Psoas muscle (tissue), 8 donors: ENCODE data around the gene COLEC12. TPM values are rescaled to one million over a fixed set of nuclear protein-coding genes. Genes with fewer than 3 reads are reported as not detected.

Experiments
- ATAC-seq, 4 donors: fragments of 200-7000 bp; cut with Tn5 transposase; one replicate each; pipeline ENCODE4 v1.9.1; 2020; ENCODE audit warnings: moderate library complexity in 3 of 4, mild to moderate bottlenecking in 2 of 4
- DNase-seq, 2 donors: peaks; one replicate each; pipeline ENCODE4 v3.0.0-alpha.2; 2020
- H3K27ac ChIP-seq: fragments of 200-600 bp; one replicate; pipeline ENCODE4 v1.8.0; 2022
- H3K27me3 ChIP-seq, 3 donors: fragments of 200-600 bp in 1 of 3; one replicate each; pipeline versions ENCODE4 v1.6.1 to v1.8.0; 2013 to 2022; ENCODE audit warnings: low read length in 2 of 3, mild to moderate bottlenecking in 2 of 3, moderate library complexity in 1 of 3; ENCODE audit not compliant: insufficient read depth in 3 of 3
- H3K36me3 ChIP-seq, 2 donors: fragments of 200-600 bp in 1 of 2; one replicate each; pipeline versions ENCODE4 v1.6.1 to v1.8.0; 2013 to 2022; ENCODE audit warnings: low read depth in 1 of 2, mild to moderate bottlenecking in 1 of 2, moderate library complexity in 1 of 2; ENCODE audit not compliant: insufficient read depth in 1 of 2
- H3K4me1 ChIP-seq: fragments of 200-600 bp; one replicate; pipeline ENCODE4 v1.8.0; 2022
- H3K4me3 ChIP-seq: fragments of 200-600 bp; one replicate; pipeline ENCODE4 v1.8.0; 2022; ENCODE audit warnings: mild to moderate bottlenecking
- H3K9me3 ChIP-seq: fragments of 200-600 bp; one replicate; pipeline ENCODE4 v1.8.0; 2022
- WGBS, 3 donors: extraction: QIAGEN DNeasy Blood & Tissue Kit; methylation state at CpG; one replicate each; pipeline versions ENCODE4 v1.1.6 to v1.1.7; 2013; 5-methylcytosine and 5-hydroxymethylcytosine counted together
- intact Hi-C, 2 donors: fragments of 100-400 bp; cut with DNase I; formaldehyde crosslinking; loops; one replicate each; pipeline versions ENCODE4 v1.11.0 to v1.14.2; 2022
- long read RNA-seq, 2 donors: library from polyadenylated mRNA; unstranded; transcript quantifications; one replicate each; pipeline ENCODE4 v2.0.0, GENCODE V29; 2021
- polyA plus RNA-seq, 3 donors: library from polyadenylated mRNA; stranded (reverse); fragments of 200-250 nt; gene quantifications; one replicate each; pipeline ENCODE4 v1.2.3, GENCODE V29; 2013
- total RNA-seq, 4 donors: library from RNA; stranded (reverse); fragmentation: NEBNext Ultra II Directional in 2 of 4; extraction: Animal tissue kit (Norgen Biotek cat#: 25700) in 2 of 4; gene quantifications; one replicate each; pipeline versions ENCODE4 v1.2.1 to v1.2.4, GENCODE V29; 2021 to 2023
- TF ChIP-seq, protein P1 (sequence below): fragments of 200-600 bp; IDR thresholded peaks from one replicate; pipeline ENCODE4 v1.8.0; 2022; ENCODE audit warnings: antibody characterized with exemption
- donor health status: healthy with polysubstance abuse.
- donor health status: DM: no; HTN: no; CAD: no; lungs with moderate emphysema.
- donor health status: Bipolar disorder and iron deficiency.
- donor health status: healthy.
- donor health status: DM: yes; HTN: yes; CAD: no.
- donor health status: DM: no; HTN: no; CAD: no.
- donor health status: DM: no; HTN: no; CAD: no.
- donor health status: DM: yes; HTN: yes; CAD: no.

The COLEC12 gene
- total RNA-seq, result 1 to 10 TPM; 3.4 to 6.4 (median 4.2) TPM
- 1 to 10 TPM in 2 of 3 donors, under 1 TPM in 1; 0.80 to 1.9 (median 1.2) TPM for polyA plus RNA-seq
- long read RNA-seq, donor 1, full-length matches to known transcripts, result 4 of 5 reads
- long read RNA-seq, donor 1, partial matches to known transcripts, result 1 of 5 reads
- long read RNA-seq, donor 1, other reads (novel, unspliced or antisense), result 0 of 5 reads
- long read RNA-seq, donor 2, full-length matches to known transcripts, result 7 of 12 reads
- long read RNA-seq, donor 2, partial matches to known transcripts, result 4 of 12 reads
- long read RNA-seq, donor 2, other reads (novel, unspliced or antisense), result 1 of 12 reads

DNA sequence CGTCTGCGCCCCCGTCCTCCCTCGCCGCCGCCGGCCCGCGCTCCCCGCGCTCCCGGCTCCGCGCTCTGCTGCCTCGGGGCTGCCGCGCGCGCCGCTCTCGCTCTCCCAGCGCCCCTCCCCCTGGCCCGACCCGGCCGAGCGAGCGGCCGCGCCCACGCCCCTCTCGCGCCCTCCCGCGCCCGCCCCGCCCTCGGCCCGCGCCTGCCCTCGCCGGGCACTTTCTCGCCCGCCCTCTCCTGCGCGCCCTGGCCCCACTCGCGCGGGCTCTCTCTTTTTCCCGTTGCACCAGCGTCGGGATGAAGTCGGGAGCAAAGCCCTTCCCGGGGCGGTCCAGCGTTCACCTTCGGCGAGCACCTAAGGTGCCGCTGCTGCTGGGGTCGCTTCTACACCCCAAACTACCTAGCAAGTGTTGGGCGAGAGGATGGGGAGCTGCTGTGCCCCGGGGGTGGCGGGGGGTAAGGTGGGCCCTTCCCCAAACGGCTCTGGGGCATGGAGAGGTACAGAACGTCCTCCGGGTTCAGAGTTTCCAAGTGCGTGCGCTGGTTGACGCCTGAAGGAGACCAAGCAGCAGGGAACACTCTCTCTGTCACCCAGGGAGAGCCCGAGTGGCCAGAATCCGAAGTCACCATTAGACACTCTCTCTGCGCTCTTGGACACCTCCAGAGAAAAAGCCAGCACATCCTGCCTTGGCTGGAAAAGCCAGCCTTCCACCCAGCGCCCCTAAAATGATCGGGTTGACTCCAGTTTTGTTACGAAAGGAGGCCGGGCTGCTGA, at the start of gene COLEC12:
TSS of gene COLEC12 (minus strand) at position 70 of the 774 bp plus-strand sequence. CDS start 187 bp downstream, outside the sequence.
- Histone ChIP-seq H3K27me3 (peaks cover 0 to 45% (median 10%) of the 10 kb centered on the region in 3 donors), H3K4me1 (no peaks in the 10 kb centered on the region), H3K27ac (no peak within 1 kb of the TSS), H3K9me3 (no peaks in the 10 kb centered on the region), H3K4me3 (peak within 1 kb of the TSS; percentile 58), H3K36me3 (no peaks in the 10 kb centered on the region)
- DNase-seq, result peak; percentile 46 to 60
- intact Hi-C loops, result loop anchor here in 1 of 2 donors (10.0 kb wide), 1 partner anchor 54 kb away; no protein-coding TSS in a partner anchor
- TF ChIP-seq, protein P1, sequence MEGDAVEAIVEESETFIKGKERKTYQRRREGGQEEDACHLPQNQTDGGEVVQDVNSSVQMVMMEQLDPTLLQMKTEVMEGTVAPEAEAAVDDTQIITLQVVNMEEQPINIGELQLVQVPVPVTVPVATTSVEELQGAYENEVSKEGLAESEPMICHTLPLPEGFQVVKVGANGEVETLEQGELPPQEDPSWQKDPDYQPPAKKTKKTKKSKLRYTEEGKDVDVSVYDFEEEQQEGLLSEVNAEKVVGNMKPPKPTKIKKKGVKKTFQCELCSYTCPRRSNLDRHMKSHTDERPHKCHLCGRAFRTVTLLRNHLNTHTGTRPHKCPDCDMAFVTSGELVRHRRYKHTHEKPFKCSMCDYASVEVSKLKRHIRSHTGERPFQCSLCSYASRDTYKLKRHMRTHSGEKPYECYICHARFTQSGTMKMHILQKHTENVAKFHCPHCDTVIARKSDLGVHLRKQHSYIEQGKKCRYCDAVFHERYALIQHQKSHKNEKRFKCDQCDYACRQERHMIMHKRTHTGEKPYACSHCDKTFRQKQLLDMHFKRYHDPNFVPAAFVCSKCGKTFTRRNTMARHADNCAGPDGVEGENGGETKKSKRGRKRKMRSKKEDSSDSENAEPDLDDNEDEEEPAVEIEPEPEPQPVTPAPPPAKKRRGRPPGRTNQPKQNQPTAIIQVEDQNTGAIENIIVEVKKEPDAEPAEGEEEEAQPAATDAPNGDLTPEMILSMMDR, result no peak
- 2 to 3% (median 2%) methylated on average over 51 to 74 of the region's 75 CpGs for WGBS, 3 donors
- ATAC-seq, result peak in 1 of 4 donors; percentile 38

DNA sequence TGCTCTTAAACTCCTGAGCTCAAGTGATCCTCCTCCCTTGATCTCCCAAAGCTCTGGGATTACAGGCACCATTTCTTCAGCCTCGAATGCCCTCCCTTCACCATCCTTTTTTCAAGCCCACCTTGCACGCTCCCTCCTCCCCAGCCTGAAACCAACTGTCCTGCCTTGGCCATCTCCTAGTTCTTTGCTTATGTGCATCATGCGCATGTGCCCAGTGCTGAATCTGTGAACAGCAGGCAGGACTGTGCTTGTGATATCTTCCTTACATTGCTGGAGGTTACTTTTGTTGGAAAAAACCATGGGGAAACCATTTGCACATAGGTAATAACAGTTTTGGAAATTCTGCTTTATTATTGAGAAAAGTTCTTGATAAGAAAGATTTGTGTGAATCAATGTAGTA, 49.5 kb upstream of the COLEC12 start:
- TF ChIP-seq, protein P1, result no peak
- intact Hi-C loops, result loop anchor here in 1 of 2 donors (10.0 kb wide), 1 partner anchor 45 kb away; the partner anchor contains the start of gene COLEC12
- WGBS, 3 donors, result 73 to 92% (median 81%) methylated on average over 3 of the region's 3 CpGs
- Histone ChIP-seq H3K4me1 (no peaks in the 10 kb centered on the region), H3K36me3 (no peaks in the 10 kb centered on the region), H3K27ac (no peak overlapping the region), H3K27me3 (no peaks in the 10 kb centered on the region), H3K9me3 (no peaks in the 10 kb centered on the region), H3K4me3 (no peak overlapping the region)
- ATAC-seq (no peak), DNase-seq (no peak)

DNA sequence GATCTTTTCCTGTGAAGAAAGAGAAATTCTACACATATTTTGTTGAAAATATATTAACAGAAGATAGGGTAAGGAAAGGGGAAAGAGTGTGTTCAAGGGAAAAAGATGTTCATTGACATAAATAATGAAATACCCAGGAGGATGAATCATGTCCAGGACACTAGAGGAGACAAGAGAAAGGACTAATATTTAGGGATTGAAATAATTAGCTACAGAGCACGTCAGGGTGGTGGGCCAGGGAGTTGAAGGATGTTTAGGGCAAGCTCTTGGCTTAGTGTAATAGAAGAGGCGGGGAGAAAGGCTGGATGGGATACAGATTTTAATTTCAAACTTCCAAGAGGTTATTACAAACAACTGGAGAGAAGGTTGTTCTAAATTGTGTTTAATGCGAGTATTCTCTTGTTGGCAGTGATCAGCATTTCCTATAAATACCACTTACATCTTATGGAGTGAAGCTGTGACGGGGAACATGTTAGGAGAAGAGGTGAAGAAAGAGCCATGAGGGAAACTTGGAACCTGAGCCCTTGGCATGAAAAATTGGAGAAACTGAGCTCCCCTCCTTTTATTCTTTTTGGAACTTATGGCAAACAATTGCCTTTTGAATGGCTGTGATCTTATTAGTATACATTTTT, 43.1 kb upstream of the COLEC12 start:
- no peaks in the 10 kb centered on the region for H3K36me3 ChIP-seq
- H3K9me3 ChIP-seq, result no peaks in the 10 kb centered on the region
- TF ChIP-seq, protein P1, result no peak
- WGBS, 3 donors, result 56 to 62% (median 58%) methylated on average over 4 of the region's 4 CpGs
- H3K27ac ChIP-seq, result no peak overlapping the region
- H3K27me3 ChIP-seq, result no peaks in the 10 kb centered on the region
- ATAC-seq (no peak), DNase-seq (no peak)
- no peak overlapping the region for H3K4me3 ChIP-seq
- intact Hi-C loops, result no loop called here
- no peaks in the 10 kb centered on the region for H3K4me1 ChIP-seq

DNA sequence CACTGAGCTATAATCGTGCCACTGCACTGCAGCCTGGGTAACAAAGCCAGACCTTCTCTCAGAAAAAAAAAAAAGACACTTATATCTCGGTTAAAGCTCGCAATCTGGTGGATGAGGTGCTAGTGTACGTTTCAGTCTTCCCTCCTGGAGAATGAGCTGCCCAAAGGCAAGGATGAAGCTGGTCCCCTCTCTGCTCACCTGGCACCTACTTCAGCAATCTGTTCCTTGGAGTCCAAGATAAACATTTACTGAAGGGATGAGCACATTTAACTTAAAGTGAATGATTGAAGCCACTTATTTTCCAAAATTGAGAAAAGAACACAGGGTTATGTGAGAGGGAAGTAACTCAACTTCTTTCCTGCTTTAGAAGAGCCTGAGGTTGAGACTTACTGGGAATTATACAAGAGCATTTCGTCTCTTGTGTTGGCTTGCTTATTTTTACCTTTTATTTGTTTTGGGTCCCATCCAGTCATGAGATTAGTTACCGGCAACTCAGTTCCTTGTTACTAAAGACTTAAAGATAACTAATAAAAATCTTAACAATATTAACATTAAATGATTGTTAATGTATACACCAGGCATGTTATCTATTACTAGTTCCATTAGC, 33.6 kb upstream of the COLEC12 start:
- no peak for ATAC-seq
- Histone ChIP-seq H3K4me3 (no peak overlapping the region), H3K4me1 (no peaks in the 10 kb centered on the region), H3K9me3 (no peaks in the 10 kb centered on the region), H3K36me3 (no peaks in the 10 kb centered on the region), H3K27ac (no peak overlapping the region), H3K27me3 (no peaks in the 10 kb centered on the region)
- 79 to 83% (median 80%) methylated on average over 6 of the region's 6 CpGs for WGBS, 3 donors
- DNase-seq, result no peak
- TF ChIP-seq, protein P1, result no peak
- intact Hi-C loops, result no loop called here
